Inflammatory macrophage treated with lipopolysaccharide for 1 hour (primary cell): ENCODE results near the gene TXNRD1.
"Not testable (repeated sequence)": the region's sequence is repeated elsewhere in the genome, so short reads cannot be mapped to it uniquely, and the experiment has no call there.

Experiments
- DNase-seq, 2 donors: peaks; one replicate each; pipeline ENCODE4 v3.0.0-alpha.2; 2020 to 2022

Gene TXNRD1

DNA sequence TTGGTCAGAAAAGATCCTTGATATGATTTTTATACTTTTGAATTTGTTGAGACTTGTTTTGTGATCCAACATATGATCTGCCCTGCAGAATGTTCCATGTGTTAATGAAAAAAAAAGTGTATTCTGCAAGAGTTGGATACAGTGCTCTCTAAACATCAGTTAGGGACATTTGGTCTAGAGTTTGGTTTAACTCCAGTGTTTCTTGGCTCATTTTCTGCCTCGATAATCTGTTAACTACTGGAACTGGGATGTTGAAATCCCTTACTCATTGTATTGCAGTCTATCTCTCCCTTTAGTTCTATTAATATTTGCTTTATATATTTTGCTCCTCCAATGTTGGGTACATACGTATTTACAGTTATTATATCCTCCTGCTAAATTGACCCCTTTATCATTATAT is 18.3 kb upstream of the TXNRD1 start:
- DNase-seq, result no peak

DNA sequence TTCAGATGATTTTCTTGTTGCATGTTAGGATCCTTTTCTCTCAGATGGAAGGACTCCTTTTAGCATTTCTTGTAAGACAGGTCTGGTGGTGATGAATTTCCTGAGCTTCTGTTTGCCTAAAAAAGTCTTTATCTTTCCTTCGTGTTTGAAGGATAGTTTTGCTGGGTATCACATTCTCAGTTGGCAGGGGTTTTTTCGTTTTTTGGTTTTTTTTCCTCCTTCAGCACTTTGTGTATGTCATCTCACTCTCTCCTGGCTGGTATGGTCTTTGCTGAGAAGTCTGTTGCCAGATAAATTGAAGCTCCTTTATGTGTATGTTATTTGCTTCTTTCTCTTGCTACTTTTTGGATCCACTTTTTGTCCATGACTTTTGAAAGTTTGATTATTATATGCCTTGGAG is 15.6 kb upstream of the TXNRD1 start:
- no peak for DNase-seq

DNA sequence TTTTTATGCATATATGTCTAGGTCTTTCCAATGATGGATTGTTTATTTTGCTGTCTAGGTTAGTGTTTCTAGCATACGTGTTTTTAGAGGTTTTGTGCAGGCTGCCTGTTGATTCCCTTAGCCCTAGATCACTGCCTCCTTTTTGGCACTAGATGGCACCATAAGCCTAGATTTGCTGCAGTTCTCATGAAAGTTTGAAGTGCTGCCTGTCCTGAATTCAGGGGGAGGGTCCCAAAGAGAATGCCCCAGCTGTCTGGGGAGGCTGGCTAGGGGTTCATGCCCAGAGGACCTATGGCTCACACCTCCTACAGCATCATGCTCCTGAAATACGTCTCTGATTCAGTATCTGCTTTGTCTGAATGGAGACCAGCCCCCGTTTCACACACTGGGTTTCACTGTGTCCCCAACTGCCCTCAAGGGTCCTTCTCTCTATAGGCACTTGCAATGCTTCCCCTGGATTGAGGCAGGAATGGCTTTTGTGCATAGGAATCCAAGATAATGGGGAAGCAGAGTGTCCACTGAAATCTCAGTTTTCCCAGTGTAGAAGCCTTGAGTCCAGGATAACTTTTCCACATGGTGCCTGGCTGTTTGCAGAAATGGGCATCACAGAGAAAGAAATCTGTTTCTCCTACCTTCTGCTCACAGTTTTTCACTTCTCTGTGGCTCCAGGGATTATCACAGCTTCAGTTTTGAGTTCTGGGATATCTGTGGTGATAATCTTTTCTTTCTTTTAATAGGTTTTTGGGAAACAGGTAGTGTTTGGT is 14.2 kb upstream of the TXNRD1 start:
- DNase-seq, result peak; percentile 34 to 73

DNA sequence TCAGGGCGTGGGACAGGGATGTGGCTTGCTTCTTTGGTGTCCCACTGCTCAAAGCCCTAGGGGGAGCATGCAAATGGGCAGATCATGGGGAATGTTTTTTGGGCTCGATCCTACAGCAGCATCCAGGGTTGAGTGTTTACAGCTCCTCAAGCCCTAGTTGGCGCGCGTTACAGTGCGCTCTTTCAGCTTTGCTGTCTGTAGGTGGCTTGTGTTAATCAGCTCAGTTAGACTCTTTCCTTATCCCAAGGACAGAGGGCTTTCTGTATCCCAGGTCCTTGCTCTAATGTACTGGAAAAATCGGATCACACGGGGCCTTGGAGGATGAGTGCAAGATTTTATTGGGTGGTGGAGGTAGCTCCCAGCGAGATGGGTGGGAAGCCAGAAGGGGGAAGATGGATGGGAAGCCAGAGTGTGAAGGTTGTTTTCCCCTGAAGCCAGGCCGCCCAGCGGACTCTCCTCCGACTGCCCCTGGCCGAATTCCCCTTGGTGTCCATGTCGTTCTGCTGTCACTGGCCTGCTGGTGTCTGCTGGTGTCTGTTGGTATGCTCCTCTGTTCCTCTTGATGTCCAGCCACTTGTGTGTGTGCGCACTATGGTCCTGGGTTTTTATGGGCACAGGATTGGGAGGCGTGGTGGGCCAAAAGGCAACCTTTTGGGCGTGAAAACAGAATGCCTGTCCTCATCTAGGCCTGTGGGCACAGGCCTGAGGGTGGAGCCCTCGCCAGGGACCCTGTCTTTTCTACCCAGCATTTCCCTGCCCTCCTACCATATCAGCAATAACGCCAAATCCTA is 10.7 kb upstream of the TXNRD1 start:
- DNase-seq, result no peak

GRCh38 chr12:104207416-104208205 is 8.0 kb upstream of the TXNRD1 start:
- DNase-seq, result no peak

DNA sequence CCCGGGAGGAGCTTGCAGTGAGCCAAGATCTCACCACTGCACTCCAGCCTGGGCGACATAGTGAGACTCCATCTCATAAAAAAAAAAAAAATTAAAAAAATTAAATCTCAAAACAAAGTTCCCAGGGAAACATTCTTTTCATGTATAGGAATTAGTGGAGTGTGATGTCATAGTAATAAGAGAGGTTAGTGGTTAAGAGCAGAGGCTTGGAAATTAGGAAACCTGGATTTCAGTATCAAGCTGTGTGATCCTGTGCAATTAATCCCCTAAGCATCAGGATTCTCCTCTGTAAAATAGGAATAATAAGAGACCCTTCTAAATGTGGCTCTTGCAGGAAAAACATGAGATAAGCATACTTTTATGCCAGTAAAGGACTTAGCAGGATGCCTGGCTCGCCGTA is 3.1 kb upstream of the TXNRD1 start:
- DNase-seq, result no peak

DNA sequence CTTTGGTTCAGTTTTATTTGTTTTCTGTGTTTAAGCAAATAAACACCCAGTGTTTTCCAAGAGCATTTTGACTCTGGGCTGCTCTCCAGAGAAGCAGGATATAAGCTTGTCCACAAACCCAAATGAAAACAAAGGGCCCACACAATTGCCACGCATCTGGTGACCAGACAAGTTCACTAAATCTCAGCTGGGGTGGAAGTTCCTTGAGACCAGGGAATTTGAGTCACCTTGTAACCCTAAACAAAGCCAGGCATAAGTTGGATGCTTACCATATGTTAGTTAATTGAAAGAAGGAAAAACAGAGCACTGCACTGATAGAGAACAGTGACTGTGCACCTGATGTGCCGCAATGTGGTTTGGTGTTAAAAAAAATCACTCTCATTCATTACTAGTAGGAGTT is 1.6 kb upstream of the TXNRD1 start:
- no peak for DNase-seq

DNA sequence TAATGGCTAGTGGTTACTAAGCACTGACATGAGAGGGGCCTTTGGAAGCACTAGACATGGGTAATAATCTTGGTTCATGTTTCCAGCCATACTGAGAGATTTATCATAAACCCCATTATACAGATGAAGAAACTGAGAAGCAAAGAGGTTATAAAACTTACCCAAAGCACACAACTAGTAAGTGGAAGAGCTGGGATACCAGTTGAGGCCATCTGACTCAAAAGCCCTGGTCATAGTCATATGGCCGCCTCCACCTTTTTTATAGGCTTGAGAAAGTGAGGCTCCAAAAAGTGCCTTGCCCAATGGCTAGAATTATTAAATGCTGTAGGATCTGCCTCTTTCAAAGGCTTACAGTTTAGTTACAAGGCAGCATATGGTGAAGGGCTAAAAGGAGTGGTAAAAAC is 944 bp downstream of the TXNRD1 start:
- peak; percentile 19 to 42 for DNase-seq

GRCh38 chr12:104218506-104218905 is 2.9 kb downstream of the TXNRD1 start:
- DNase-seq, result not testable (repeated sequence)

GRCh38 chr12:104218935-104219334 is 3.4 kb downstream of the TXNRD1 start:
- DNase-seq, result no peak

- peak; percentile 48 to 67 for DNase-seq
These were observed 3.8 kb downstream of the TXNRD1 start for GRCh38 chr12:104219361-104219892.

- peak; percentile 55 to 73 for DNase-seq
These were observed 4.4 kb downstream of the TXNRD1 start for GRCh38 chr12:104219908-104220404.

- DNase-seq, result no peak
These were observed 5.4 kb downstream of the TXNRD1 start for GRCh38 chr12:104220931-104221330.

GRCh38 chr12:104222976-104223375 is 7.4 kb downstream of the TXNRD1 start:
- DNase-seq, result no peak

- no peak for DNase-seq
These were observed 8.1 kb downstream of the TXNRD1 start for GRCh38 chr12:104223712-104224111.

GRCh38 chr12:104226672-104227071 is 11.1 kb downstream of the TXNRD1 start:
- DNase-seq, result no peak

DNA sequence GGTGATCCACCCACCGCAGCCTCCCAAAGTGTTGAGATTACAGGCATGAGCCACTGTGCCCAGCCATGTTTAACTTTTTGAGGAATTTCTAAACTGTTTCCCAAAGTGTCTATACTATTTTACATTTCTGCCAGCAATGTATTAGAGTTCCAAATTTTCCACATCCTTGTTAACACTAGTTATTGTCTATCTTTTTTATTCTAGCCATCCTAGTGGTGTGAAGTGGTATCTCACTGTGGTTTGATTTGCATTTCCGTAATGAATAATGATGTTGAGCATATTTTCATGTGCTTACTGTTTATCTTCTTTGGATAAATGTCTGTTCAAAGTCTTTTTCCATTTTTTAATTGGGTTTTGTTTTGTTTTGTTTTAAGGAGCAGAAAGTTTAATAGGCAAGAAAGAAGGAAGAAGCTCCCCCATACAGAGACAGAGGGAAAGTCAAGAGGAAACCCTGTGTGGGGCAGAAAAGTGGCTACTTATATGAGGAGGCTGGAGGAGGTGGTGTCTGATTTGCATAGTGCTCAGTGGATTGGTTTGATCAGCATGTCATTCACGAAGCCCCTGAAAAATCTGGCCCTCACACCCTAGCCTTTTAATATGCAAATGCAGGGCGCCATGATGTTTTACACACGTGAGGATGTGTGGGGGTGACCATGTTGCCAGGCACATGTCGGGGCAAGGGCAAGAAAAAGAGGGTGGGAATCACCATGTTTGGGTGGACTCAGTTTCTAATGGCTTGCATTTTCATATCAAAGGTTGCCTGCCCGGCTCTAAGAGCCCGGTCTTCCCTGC is 14.9 kb downstream of the TXNRD1 start:
- DNase-seq, result no peak

GRCh38 chr12:104232609-104233280 is 17.2 kb downstream of the TXNRD1 start:
- no peak for DNase-seq

DNA sequence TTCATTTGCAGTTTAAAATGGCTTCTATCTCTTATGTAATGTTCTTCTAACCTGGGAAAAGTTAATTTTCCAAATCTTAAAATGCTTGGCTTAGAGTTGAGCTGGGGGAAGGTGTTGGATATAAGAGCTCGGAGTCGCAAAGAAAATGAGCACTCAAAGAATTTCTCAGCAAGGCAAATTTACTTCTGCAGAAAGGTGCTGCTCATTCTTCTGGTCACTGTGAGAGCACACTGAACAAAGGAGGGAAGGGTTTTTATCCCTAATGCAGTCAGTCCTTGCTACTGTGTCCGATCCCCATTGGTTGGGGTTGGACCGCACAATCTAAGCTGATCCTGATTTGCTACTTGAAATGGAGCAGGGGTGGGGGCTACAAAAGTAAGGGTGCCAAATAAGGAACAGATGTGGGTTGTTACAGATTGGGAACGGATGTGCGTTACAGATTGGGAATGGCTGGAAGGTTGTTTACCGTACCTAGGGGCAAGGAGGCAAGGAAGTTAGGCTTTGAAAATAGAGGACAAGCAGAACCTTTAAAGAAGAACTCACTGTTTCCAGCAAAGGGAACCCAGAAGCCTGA is 19.4 kb downstream of the TXNRD1 start:
- DNase-seq, result no peak

DNA sequence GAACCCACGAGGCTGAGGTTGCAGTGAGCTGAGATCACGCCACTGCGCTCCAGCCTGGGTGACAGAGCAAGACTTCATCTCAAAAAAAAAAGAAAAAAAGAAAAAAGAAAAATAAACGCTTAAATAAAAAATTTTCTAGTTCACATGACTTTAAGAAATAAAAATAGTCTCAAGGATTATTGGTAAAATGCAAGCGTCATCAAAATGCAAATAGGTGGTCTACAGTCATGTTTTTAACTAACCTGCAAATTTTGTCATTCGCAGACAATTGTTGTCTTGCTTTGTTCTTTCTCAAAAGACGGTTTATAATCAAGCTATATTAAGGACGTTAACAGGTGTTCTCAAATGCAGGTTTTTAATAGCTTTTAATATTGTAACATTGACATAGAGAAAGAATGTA is 22.4 kb downstream of the TXNRD1 start:
- DNase-seq, result no peak

DNA sequence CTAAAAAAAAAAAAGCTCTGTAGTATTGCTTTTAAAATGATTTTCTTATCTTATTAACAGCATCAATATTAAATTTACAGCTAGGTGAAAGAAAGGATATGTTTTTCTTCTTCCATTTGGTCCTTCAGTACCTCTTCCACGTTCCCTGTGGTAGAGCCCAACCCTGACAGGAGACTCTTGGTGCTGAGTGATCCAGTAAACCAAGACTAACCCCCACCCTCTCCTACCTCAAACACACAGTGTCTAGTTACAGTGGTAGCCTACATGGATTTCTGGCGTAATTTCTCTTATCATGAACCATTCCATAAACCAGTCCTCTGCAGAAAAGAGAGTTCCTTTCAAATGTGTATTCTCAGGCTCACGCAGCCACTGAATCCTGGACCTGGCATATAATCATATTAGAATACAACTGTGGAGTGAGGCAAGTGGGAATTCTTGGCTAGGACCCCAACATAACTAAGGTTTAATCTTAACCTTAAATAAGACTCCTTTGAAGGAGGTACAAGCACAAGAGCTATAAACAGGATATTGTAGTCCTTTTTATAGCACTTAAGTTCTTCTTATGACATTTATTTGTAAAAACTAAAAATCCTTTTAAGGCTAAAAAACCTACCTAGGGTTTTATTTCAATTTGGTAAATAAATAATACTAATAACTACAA is 27.1 kb downstream of the TXNRD1 start:
- no peak for DNase-seq
